Lung (tissue), 12 donors: ENCODE data around the gene CAD. TPM values are rescaled to one million over a fixed set of nuclear protein-coding genes. Genes with fewer than 3 reads are reported as not detected.

Experiments used
- ATAC-seq: fragments of 200-7000 bp; cut with Tn5 transposase; one replicate; pipeline ENCODE4 v1.9.1; 2020; ENCODE audit warnings: moderate number of reproducible peaks; ENCODE audit not compliant: insufficient read depth, low FRiP score
- DNase-seq, 3 donors: peaks; one replicate each; pipeline ENCODE4 v3.0.0-alpha.2; 2013 to 2017
- H3K27ac ChIP-seq, 2 donors: one replicate each; pipeline ENCODE4 v1.5.1; 2013; ENCODE audit warnings: mild to moderate bottlenecking in 2 of 2, moderate library complexity in 2 of 2, control low read depth in 1 of 2, inconsistent platforms in 1 of 2, low read depth in 1 of 2, low read length in 1 of 2
- H3K27me3 ChIP-seq, 3 donors: one replicate each; pipeline ENCODE4 v1.5.1; 2013; ENCODE audit warnings: low read length in 2 of 3; ENCODE audit not compliant: control insufficient read depth in 3 of 3, insufficient read depth in 3 of 3
- H3K36me3 ChIP-seq, 4 donors: one replicate each; pipeline ENCODE4 v1.5.1; 2013; ENCODE audit warnings: low read length in 4 of 4, mild to moderate bottlenecking in 1 of 4, moderate library complexity in 1 of 4; ENCODE audit not compliant: control insufficient read depth in 4 of 4, insufficient read depth in 4 of 4
- H3K4me1 ChIP-seq, 5 donors: one replicate each; pipeline ENCODE4 v1.5.1; 2013; ENCODE audit warnings: low read length in 5 of 5, mild to moderate bottlenecking in 2 of 5, moderate library complexity in 1 of 5; ENCODE audit not compliant: control insufficient read depth in 5 of 5, insufficient read depth in 5 of 5
- H3K4me3 ChIP-seq: one replicate; pipeline ENCODE4 v1.5.1; 2013; ENCODE audit warnings: mild to moderate bottlenecking, control low read depth, moderate library complexity
- H3K9ac ChIP-seq, 2 donors: one replicate each; pipeline ENCODE4 v1.5.1; 2013; ENCODE audit warnings: low read length in 2 of 2, control low read depth in 1 of 2; ENCODE audit not compliant: insufficient read depth in 1 of 2
- H3K9me3 ChIP-seq, 4 donors: one replicate each; pipeline ENCODE4 v1.5.1; 2013; ENCODE audit warnings: low read length in 3 of 4, mild to moderate bottlenecking in 1 of 4, moderate library complexity in 1 of 4; ENCODE audit not compliant: control insufficient read depth in 4 of 4, insufficient read depth in 3 of 4
- WGBS, 2 donors: extraction: QIAGEN DNeasy Blood & Tissue Kit; methylation state at CpG; one replicate each; pipeline ENCODE4 v1.1.7; 2013; 5-methylcytosine and 5-hydroxymethylcytosine counted together
- polyA plus RNA-seq, 2 donors: library from polyadenylated mRNA; stranded (reverse); fragments of 200-250 nt; gene quantifications; one replicate each; pipeline ENCODE4 v1.2.1, GENCODE V29; 2013
- total RNA-seq, 2 donors: library from RNA; depleted of rRNA in 1 of 2; stranded (reverse); fragments of >200 nt in 1 of 2; gene quantifications; one replicate each; pipeline ENCODE4 v1.2.1, GENCODE V29; 2014 to 2021
- TF ChIP-seq, protein P1 (sequence below): IDR thresholded peaks from 2 replicates; pipeline ENCODE4 v1.5.1; 2012; ENCODE audit warnings: mild to moderate bottlenecking; ENCODE audit errors: control extremely low read depth, extremely low read depth
- donor health status: control.
- donor health status: control.
- donor health status: Bipolar disorder and iron deficiency.
- donor health status: healthy.
- donor health status: DM: yes; HTN: yes; CAD: no.

CAD gene
- total and polyA plus RNA-seq, 4 donors = 10.9 to 42.0 (median 18.9) TPM

DNA sequence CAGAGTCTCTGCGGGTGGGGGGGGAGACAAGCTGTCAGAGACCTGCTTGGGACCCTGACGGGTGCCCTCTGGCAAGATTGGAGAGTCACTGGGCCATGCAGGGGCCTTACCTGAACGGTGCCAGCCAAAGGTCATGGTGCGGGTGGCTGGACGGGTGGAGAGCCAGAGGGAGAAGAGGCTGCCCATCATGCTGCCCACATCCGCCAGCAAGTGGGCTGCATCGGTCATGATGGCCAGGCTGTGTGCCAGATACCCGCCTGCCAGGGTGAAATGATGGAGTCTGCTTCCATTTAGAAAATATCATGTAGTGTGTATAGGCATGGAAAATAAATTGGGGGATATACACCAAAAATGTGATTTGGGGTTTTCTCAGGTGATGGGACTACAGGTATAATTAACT is 40.9 kb downstream of the CAD start:
- Histone ChIP-seq H3K27me3 (peaks cover 0 to 56% (median 25%) of the 10 kb centered on the region in 3 donors), H3K9me3 (no peaks in the 10 kb centered on the region), H3K27ac (no peak overlapping the region), H3K4me3 (no peak overlapping the region), H3K9ac (no peak overlapping the region), H3K36me3 (no peaks in the 10 kb centered on the region), H3K4me1 (peaks cover 0 to 7% (median under 1%) of the 10 kb centered on the region in 5 donors)
- no peak for DNase-seq
- no peak for ATAC-seq
- WGBS, 2 donors = 86 to 97% methylated on average over 8 of the region's 8 CpGs
- TF ChIP-seq, protein P1, sequence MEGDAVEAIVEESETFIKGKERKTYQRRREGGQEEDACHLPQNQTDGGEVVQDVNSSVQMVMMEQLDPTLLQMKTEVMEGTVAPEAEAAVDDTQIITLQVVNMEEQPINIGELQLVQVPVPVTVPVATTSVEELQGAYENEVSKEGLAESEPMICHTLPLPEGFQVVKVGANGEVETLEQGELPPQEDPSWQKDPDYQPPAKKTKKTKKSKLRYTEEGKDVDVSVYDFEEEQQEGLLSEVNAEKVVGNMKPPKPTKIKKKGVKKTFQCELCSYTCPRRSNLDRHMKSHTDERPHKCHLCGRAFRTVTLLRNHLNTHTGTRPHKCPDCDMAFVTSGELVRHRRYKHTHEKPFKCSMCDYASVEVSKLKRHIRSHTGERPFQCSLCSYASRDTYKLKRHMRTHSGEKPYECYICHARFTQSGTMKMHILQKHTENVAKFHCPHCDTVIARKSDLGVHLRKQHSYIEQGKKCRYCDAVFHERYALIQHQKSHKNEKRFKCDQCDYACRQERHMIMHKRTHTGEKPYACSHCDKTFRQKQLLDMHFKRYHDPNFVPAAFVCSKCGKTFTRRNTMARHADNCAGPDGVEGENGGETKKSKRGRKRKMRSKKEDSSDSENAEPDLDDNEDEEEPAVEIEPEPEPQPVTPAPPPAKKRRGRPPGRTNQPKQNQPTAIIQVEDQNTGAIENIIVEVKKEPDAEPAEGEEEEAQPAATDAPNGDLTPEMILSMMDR = no peak

DNA sequence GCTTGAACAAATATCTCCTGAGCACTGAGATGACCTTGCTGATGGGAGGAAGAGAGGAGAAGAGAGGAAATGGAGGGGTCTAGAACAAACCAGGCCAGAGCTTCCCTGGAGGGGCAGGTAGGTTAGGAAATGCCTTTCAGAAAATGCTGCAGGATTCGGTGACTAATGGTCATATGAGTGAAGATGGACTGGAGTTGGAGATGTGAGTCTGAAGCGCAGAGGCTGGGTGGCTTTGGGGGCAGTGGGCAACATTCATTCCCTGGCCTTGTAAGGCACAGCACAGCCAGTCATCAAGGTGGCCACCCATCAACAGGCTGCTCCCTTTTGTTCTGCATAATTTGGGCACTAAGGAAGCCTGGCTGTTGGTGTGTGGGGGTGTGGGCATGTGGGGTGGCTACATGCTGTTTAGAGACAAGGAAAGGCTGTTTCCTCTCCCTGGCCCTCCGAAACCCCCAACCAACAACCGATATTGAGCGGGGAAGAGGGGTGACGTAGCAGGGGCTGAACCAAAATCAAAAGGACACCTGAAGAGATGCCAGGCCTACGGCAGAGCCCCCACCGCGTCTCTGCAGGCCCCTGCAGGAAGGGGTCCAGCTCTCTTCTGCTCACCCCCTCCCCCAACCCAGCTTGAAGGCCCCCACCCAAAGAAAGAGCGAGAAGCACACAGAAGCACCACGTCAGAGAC is 44.2 kb downstream of the CAD start:
- ATAC-seq = no peak
- no peaks in the 10 kb centered on the region for H3K36me3 ChIP-seq
- no peak overlapping the region for H3K4me3 ChIP-seq
- peaks cover 0 to 2% (median 0%) of the 10 kb centered on the region in 4 donors for H3K9me3 ChIP-seq
- H3K9ac ChIP-seq = no peak overlapping the region
- TF ChIP-seq, protein P1 = no peak
- no peak for DNase-seq
- peaks cover 0 to 19% (median 4%) of the 10 kb centered on the region in 5 donors for H3K4me1 ChIP-seq
- no peak overlapping the region for H3K27ac ChIP-seq
- peaks cover 0 to 70% (median 53%) of the 10 kb centered on the region in 3 donors for H3K27me3 ChIP-seq
- WGBS, 2 donors = 52 to 53% methylated on average over 11 of the region's 11 CpGs

DNA sequence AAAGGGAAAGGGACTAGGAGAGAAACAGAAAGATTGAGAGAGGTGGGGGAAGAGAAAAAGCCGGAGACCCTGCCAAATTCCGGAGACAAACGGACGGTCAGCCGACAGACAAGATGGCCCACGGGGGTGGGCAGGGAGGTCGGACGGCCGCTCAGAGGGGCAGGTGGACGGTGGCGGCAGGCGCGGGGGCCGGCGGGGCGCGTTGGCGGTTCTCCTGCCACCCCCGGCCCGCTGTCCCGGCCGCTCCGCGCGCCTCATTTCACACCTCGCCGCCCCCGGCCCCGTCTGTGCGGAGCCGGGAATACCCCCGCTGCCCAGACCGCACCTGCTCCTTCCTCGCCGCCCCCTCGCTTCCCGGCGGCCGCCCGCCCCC is 44.7 kb downstream of the CAD start:
- ATAC-seq = no peak
- no peak overlapping the region for H3K4me3 ChIP-seq
- H3K27me3 ChIP-seq = peaks cover 0 to 69% (median 54%) of the 10 kb centered on the region in 3 donors
- 2 to 3% methylated on average over 11 to 40 of the region's 40 CpGs for WGBS, 2 donors
- H3K9ac ChIP-seq = no peak overlapping the region
- no peak for DNase-seq
- H3K4me1 ChIP-seq = peaks cover 0 to 19% (median 4%) of the 10 kb centered on the region in 5 donors
- H3K27ac ChIP-seq = no peak overlapping the region
- H3K36me3 ChIP-seq = no peaks in the 10 kb centered on the region
- TF ChIP-seq, protein P1 = no peak
- H3K9me3 ChIP-seq = peaks cover 0 to 2% (median 0%) of the 10 kb centered on the region in 4 donors
